ENCODE results near the gene COX4I1. TPM values are rescaled to one million over a fixed set of nuclear protein-coding genes. Genes with fewer than 3 reads are reported as not detected.

The COX4I1 gene
- total RNA-seq, 2 donors from 2014 or later: 1,383 to 1,567 TPM

GRCh38 chr16:85838876-85839585 is 39.5 kb downstream of the COX4I1 start:
- Histone ChIP-seq H3K9me3 (peaks cover 0 to 8% of the 10 kb centered on the region in 2 donors), H3K4me1 (no peaks in the 10 kb centered on the region), H3K27ac (no peak overlapping the region), H3K4me3 (no peak overlapping the region), H3K27me3 (no peaks in the 10 kb centered on the region), H3K36me3 (no peaks in the 10 kb centered on the region)
- TF ChIP-seq CTCF (IDR thresholded peaks at IDR 0.05): no peak
- DNase-seq (ENCODE audit: low spot score): no peak

- no peak for TF ChIP-seq CTCF (IDR thresholded peaks at IDR 0.05)
- H3K4me3 ChIP-seq: no peak overlapping the region
- peaks cover 0 to 8% of the 10 kb centered on the region in 2 donors for H3K9me3 ChIP-seq
- no peaks in the 10 kb centered on the region for H3K27me3 ChIP-seq
- no peaks in the 10 kb centered on the region for H3K4me1 ChIP-seq
- H3K36me3 ChIP-seq: no peaks in the 10 kb centered on the region
- DNase-seq (ENCODE audit: low spot score): no peak
- no peak overlapping the region for H3K27ac ChIP-seq
Observed at GRCh38 chr16:85839681-85840240, 40.3 kb downstream of the COX4I1 start.

- Histone ChIP-seq H3K36me3 (no peaks in the 10 kb centered on the region), H3K27me3 (no peaks in the 10 kb centered on the region), H3K4me1 (no peaks in the 10 kb centered on the region), H3K4me3 (no peak overlapping the region), H3K27ac (no peak overlapping the region), H3K9me3 (peaks cover 0 to 8% of the 10 kb centered on the region in 2 donors)
- DNase-seq (ENCODE audit: low spot score): no peak
- no peak for TF ChIP-seq CTCF (IDR thresholded peaks at IDR 0.05)
Observed at GRCh38 chr16:85840395-85840794, 40.9 kb downstream of the COX4I1 start.

- H3K36me3 ChIP-seq: no peaks in the 10 kb centered on the region
- no peak for DNase-seq (ENCODE audit: low spot score)
- no peak for TF ChIP-seq CTCF (IDR thresholded peaks at IDR 0.05)
- H3K4me3 ChIP-seq: no peak overlapping the region
- no peak overlapping the region for H3K27ac ChIP-seq
- H3K4me1 ChIP-seq: no peaks in the 10 kb centered on the region
- no peaks in the 10 kb centered on the region for H3K27me3 ChIP-seq
- H3K9me3 ChIP-seq: peaks cover 0 to 8% of the 10 kb centered on the region in 2 donors
Observed at GRCh38 chr16:85840801-85841200, 41.3 kb downstream of the COX4I1 start.

GRCh38 chr16:85842435-85842834 is 42.9 kb downstream of the COX4I1 start:
- no peak for TF ChIP-seq CTCF (IDR thresholded peaks at IDR 0.05)
- H3K27me3 ChIP-seq: no peaks in the 10 kb centered on the region
- no peaks in the 10 kb centered on the region for H3K4me1 ChIP-seq
- DNase-seq (ENCODE audit: low spot score): no peak
- H3K27ac ChIP-seq: no peak overlapping the region
- H3K4me3 ChIP-seq: no peak overlapping the region
- peaks cover 0 to 8% of the 10 kb centered on the region in 2 donors for H3K9me3 ChIP-seq
- H3K36me3 ChIP-seq: no peaks in the 10 kb centered on the region
